Measurements from ENCODE around the gene HSD17B8. TPM values are rescaled to one million over a fixed set of nuclear protein-coding genes. Genes with fewer than 3 reads are reported as not detected.

The HSD17B8 gene
- total RNA-seq, 4 donors from 2014 or later, result 15.1 to 42.5 (median 26.3) TPM

DNA sequence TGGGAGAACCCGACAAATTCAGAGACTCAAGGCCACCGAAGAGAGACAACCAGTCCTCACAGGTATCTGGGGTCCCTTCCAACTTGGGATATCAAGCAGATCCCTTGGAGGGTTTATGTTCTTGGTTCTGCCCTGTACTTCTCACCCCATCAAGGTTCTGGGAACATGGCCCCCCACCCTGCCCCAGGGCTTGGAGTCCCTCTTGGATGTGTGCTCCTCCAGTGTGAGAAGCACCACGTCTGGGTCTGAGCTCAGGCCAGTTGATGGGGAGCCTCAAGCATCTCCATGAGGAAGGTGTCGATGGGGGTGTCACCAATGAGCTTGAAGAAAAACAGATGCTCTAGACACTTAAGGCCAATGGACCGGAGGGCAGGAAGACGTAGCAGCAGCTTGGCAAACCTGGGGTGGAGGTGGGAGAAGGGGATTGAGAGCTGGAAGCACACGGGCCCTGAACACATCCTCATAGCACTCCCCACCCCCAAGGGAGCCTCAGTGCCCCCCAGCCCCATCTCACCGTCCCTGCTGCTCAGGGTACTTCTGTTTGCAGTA lies 9.9 kb upstream of the HSD17B8 start:
- Histone ChIP-seq H3K36me3 (peaks cover 6 to 48% (median 32%) of the 10 kb centered on the region in 3 donors), H3K27ac (no peak overlapping the region), H3K27me3 (peaks cover 0 to 34% (median 6%) of the 10 kb centered on the region in 4 donors), H3K4me1 (peaks cover 27 to 45% (median 32%) of the 10 kb centered on the region in 3 donors), H3K9me3 (no peaks in the 10 kb centered on the region), H3K4me3 (no peak overlapping the region)
- no peak for DNase-seq
- intact Hi-C loops (cut with DNase I), result no loop called here
- WGBS, 2 donors, result 75 to 79% methylated on average over 6 of the region's 8 CpGs
- no peak for TF ChIP-seq POLR2A (IDR thresholded peaks at IDR 0.05)
- TF ChIP-seq, protein P1, sequence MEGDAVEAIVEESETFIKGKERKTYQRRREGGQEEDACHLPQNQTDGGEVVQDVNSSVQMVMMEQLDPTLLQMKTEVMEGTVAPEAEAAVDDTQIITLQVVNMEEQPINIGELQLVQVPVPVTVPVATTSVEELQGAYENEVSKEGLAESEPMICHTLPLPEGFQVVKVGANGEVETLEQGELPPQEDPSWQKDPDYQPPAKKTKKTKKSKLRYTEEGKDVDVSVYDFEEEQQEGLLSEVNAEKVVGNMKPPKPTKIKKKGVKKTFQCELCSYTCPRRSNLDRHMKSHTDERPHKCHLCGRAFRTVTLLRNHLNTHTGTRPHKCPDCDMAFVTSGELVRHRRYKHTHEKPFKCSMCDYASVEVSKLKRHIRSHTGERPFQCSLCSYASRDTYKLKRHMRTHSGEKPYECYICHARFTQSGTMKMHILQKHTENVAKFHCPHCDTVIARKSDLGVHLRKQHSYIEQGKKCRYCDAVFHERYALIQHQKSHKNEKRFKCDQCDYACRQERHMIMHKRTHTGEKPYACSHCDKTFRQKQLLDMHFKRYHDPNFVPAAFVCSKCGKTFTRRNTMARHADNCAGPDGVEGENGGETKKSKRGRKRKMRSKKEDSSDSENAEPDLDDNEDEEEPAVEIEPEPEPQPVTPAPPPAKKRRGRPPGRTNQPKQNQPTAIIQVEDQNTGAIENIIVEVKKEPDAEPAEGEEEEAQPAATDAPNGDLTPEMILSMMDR (IDR thresholded peaks at IDR 0.05), result no peak

DNA sequence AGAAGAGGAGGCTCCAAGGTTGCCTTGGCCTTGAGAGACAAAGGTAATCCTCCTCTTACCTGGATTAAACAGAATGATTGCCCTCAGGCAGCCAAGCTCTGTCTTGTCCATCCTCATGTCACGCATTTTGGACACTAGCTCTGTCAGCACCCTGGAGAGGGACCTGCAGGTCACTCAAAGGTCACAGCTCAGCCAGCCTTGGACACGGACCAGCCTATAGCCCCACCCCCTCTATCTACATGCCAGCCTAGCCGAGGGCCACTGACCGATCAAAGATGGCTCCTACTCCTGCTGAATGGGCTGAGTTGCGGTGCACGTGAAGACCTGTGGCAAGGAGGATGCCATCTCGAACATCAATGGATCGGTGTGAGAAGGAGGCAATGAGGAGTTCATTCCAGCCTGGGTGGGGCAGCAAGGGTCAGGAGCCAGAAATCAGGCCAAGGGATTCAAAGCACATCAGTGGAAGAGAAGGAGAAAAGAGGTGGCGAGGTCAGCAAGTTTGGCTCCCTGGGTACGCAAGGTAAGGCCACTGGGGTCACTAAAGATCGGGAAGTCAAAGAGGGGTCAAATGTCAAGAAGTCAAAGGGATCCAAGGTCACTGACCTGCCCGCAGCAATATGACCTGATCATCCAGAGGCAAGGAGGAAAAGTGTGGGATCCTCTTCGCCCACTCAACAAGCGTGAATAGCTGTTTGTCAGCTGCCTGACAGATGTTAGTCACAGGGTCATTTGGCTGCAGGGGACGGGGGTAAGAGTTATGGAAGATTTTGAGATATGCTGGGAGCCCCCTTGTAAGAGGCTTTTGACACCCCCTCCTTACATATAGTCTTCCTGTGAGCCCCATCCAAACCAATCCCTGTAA lies 8.9 kb upstream of the HSD17B8 start:
- Histone ChIP-seq H3K4me1 (peaks cover 30 to 50% (median 32%) of the 10 kb centered on the region in 3 donors), H3K27me3 (peaks cover 0 to 26% (median 6%) of the 10 kb centered on the region in 4 donors), H3K27ac (no peak overlapping the region), H3K36me3 (peaks cover 6 to 48% (median 32%) of the 10 kb centered on the region in 3 donors), H3K4me3 (no peak overlapping the region), H3K9me3 (no peaks in the 10 kb centered on the region)
- intact Hi-C loops (cut with DNase I), result no loop called here
- WGBS, 2 donors, result 84 to 87% methylated on average over 12 of the region's 15 CpGs
- DNase-seq, result no peak
- TF ChIP-seq, protein P1 (IDR thresholded peaks at IDR 0.05), result no peak
- TF ChIP-seq POLR2A (IDR thresholded peaks at IDR 0.05), result no peak

DNA sequence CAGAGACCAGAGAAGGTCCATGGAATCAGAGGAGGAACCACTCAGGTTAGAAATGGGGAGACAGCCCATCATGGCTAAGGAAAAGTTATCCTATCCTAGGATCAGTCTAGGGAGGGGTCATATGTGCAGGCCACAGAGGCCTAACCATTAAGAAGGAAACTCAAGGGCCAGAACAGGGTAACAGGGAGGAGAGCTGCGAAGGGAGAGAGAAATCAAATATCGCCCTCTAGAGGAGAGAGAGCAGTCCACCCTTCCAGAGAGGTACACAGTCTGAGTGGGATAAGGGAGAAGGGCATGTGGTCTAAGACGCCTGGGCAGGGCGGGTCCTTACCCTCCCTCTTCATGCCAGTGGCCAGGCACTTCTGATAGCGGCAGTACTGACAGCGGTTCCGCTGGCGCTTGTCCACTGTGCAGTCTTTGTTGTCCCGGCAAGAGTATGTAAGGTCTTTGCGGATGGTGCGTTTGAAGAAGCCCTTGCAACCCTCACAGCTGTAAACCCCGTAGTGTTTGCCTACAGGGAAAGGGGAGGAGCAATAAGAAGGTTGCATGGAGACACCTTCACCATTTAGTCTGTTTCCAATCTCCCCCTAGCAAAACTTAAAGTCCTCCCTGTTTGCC lies 6.9 kb upstream of the HSD17B8 start:
- no peak for DNase-seq
- TF ChIP-seq POLR2A (IDR thresholded peaks at IDR 0.05), result no peak
- TF ChIP-seq, protein P1 (IDR thresholded peaks at IDR 0.05), result peak; percentile 27 to 69 (median 56)

DNA sequence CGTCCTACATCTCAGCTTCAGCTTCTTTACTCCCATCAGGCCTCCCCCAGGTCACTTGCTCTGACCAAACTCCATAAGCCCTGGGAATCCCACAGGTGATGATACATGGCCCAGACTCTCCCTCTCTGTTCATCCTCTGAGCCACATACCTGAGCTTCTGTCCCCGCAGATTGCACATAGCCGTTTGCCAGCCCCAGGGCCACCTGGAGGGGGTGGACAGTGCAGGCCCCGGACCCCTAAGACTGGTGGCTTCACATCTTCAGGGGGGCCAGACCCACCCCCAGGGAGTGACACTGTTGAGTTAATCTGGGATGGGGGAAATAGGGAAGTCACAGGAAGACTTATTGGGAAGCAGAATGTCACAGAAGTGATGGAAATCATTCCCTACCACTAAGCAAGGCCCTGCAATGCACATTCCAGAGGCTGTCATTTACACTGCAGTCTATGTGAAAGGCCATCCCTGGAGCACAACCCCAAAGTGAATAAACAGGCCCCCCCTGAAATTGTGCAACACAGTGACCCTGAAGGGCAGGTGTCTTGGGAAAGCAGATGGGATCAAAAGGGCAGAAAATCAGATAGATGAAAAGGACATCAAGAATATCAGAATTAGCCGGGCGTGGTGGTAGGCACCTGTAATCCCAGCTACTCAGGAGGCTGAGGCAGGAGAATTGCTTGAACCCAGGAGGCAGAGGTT lies 6.1 kb upstream of the HSD17B8 start:
- Histone ChIP-seq H3K27ac (peak overlapping the region in 1 of 4 donors; percentile 17), H3K4me3 (no peak overlapping the region), H3K27me3 (no peaks in the 10 kb centered on the region), H3K36me3 (peaks cover 17 to 62% (median 43%) of the 10 kb centered on the region in 3 donors), H3K9me3 (no peaks in the 10 kb centered on the region), H3K4me1 (peaks cover 28 to 59% (median 33%) of the 10 kb centered on the region in 3 donors)
- intact Hi-C loops (cut with DNase I), result no loop called here
- no peak for DNase-seq
- 63 to 73% methylated on average over 4 to 6 of the region's 6 CpGs for WGBS, 2 donors
- no peak for TF ChIP-seq POLR2A (IDR thresholded peaks at IDR 0.05)
- TF ChIP-seq, protein P1 (IDR thresholded peaks at IDR 0.05), result no peak

More for the DNA sequence above, 6.9 kb upstream of the HSD17B8 start:
- intact Hi-C loops (cut with DNase I), result no loop called here
- 26 to 29% methylated on average over 9 to 12 of the region's 12 CpGs for WGBS, 2 donors
- peaks cover 11 to 54% (median 36%) of the 10 kb centered on the region in 3 donors for H3K36me3 ChIP-seq
- peaks cover 0 to 6% (median 0%) of the 10 kb centered on the region in 4 donors for H3K27me3 ChIP-seq
- peaks cover 35 to 59% (median 37%) of the 10 kb centered on the region in 3 donors for H3K4me1 ChIP-seq
- H3K9me3 ChIP-seq, result no peaks in the 10 kb centered on the region
- H3K27ac ChIP-seq, result peak overlapping the region in 2 of 4 donors; percentile 17 to 38
- H3K4me3 ChIP-seq, result no peak overlapping the region
